HT1080 (cell line): ENCODE data around the gene DAB2IP. TPM values are rescaled to one million over a fixed set of nuclear protein-coding genes. Genes with fewer than 3 reads are reported as not detected.

Source experiments
- DNase-seq: peaks from one replicate; pipeline ENCODE4 v3.0.0-alpha.2; 2015; ENCODE audit warnings: low read depth
- total RNA-seq: library from RNA; depleted of rRNA; stranded (reverse); fragments of >200 nt; shearing (Covaris generic); gene quantifications from 2 replicates; pipeline ENCODE4 v1.2.3, GENCODE V29; 2014

DAB2IP gene
- total RNA-seq, 1 experiment from 2014 or later: 16.6 TPM

DNA sequence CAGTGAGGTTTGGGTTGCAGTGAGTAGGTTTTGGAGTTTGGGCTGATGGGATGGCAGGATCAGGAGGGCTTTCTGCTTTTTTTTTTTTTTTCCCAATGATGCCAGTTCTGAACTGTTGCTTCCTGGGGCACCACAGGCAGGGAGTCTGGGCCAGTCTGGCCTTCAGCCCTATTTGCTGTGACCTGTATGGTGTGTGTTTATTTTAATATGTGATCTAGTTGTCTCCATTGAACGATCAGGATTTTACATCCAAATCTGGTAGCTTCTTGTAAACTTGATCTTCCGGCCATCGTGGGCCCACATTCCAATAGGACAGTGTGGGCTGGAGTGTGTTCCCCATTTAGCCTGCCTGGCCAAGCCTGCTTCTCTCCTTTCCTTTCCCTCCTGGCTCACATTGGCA, 25.8 kb upstream of the DAB2IP start:
- DNase-seq: no peak

DNA sequence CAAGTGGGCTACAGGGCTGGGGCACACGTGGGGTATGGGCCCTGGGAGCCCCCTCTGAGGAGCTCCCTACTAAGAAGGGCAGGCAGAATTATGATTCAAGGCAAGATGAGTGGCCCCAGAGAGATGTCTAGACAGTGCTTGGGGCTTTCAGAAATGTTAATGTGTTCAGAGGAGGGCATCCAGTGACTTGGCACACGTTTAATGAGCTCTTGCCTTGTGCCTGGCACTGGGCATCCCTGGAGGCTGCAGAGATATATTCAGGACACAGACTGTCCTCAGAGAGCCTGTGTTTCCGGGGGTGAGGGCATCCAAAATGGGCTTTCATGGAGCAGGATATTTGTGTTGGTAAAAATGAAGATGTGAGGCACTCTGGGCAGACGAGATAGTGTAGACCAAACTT, 25.4 kb upstream of the DAB2IP start:
- DNase-seq: no peak

DNA sequence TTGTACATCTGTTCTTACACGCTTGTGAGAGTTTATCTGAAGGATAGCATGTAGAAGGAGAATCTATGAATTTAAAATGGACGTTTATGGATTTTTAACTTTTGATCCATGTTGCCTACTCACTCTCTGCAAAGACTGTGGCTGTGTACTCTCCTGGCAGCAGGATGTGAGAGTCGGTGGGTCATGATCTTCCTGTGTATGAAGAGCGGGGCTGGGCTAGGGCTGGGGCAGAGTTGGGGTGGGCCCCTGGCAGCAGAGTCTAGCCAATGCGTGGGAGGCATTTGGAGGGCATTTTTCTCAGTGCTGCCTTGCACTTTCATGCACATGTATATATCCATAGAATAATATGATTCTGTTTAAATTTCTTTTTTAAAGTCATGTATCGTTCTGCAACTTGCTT, 24.0 kb upstream of the DAB2IP start:
- DNase-seq: no peak

DNA sequence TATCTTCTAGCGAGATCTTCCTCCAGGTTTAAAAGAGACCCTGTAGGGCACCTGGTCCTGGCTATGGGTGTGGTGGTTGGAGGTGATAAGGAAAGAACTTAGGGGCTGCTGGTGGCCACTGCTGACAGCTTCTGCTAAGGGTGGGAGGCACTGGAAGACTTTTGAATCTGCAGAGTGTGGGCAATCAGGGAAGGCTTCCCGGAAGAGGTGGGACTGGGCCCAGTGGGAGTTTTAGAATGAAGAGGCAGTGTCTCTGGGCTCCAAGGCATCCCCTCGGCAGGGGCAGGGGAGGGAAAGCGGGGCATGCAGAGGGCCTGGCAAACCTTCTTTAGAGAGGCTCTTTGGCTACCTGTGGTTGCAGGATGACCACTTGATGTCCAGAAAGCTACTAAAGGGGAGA, 23.0 kb upstream of the DAB2IP start:
- no peak for DNase-seq

DNA sequence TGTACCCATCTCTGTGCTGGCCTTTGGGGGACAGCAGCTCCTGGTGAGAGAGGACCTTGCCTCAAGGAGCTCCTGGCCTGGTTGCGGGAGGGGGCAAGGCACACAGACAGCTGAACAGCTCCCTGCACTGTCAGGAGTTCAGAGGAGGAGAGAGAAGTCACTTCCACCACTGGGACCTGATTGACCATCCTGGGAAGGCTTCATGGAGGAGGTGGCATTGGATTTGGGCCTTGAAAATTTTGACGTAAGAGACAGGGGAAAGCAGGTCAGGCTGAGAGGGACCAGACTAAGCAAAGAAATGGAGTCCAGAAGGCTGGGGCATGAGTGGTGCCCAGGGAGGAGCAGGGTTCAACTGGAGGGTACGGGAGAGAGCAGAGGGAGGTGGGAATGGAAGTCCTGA, 20.3 kb upstream of the DAB2IP start:
- DNase-seq: no peak

DNA sequence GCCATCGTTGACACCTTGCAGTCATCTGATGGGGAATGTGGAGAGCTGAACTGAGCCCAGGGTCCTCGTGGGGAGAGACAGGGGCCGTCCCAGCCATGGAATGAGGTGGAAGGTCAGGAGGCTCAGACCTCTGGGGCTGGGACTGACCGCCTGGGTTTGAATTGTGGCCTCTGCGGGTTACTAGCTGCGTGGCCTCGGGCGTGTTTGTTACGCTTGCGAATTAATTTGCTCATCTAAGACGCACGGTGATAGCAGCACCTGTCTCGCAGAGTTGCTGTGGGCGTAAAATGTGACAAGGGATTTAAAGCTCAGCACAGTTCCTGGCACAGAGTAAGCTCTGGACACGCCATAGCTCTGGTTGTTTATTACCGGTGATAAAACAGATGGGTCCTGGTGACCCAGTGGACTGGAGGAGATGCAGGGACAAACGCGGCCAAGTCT, 19.4 kb upstream of the DAB2IP start:
- DNase-seq: no peak

DNA sequence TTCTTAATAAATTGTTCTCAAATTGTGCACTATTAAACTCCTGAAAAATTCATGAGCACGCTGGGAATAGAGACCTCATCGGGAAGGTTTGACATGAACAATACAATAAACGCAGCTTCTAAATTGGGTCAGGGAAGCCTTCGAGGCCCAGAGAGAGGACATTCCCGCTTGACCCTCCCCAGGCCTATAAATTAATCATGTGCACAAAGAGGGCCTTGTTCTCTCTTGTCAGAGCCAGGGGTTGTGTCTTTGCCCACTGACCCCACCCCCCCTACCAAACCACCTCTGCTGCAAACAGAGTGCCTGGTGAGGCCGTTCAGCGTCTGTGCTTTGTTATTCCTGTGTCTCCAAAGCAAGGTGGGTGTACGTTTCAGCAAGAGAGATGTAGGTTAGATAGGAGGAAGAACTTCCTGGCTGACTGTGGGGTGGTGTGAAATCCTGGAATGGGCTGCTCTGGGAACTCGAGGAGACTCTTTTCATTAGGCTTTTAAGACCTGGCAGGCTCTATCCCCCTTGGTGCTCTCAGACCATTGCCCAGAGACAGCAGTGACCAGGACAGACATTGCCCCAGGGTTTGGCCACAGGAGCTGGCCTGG, 18.2 kb upstream of the DAB2IP start:
- no peak for DNase-seq

DNA sequence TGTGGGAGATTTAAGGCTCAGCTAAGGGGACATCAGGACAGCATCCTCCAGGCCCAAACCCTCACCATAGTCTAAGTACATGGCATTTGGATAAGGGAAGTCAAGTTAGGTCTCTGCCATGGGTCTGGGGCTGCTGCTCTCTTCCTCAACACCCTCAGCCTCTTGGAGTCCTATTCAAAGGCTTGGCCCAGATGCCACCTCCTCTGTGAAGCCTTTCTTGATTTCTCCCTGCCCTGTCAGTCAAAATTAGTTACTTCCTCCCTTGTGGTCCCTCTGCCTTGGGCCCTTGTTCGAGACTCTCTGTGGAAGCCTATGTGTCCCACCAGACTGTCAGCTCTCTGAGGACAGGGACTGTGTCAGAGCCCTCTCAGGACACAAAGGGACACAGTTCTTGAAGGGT, 17.7 kb upstream of the DAB2IP start:
- DNase-seq: no peak

DNA sequence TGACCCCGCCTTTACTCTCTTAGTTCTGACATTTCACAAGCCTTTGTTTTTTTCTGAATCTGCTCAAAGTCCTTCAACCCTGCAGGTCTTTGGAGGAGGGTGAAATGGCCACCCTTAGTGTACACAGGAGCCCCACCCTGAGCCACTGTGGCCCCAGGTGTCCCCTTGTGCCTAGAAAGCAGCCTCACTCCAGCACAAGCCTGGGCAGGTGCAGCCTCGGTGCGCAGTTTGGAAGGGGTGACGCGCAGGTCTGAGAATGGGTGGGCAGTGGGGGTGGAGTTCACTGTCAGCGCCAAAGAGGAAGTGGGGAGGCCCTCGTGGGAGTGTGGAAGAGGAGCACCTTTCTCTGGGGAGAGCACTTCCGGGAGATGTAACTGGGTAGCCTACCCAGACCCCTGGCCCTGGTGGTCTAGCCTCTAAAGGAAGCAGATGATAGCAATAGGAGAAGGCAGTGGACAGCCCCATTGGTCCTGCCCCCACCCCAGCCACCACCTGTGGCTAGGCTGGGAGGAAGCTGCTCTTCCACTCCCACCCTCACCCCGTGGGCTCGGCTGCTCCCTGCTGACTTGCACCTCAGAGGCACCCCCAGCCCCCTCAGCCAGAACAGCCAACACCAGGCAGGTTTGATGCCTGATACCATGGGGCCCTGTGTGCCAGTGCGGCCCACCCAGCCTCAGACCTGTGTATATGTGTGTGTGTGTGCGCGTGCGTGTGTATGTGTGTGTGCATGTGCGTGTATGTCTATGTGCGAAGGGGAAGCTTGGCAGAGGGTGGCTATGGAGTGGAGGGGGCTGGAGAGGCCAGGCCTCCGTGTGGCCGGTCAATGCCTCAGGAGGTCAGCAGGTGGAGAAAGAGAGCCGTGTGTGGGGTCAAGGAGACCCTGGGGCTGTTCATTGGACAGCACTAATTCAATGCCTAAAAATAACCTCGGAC, 16.8 kb upstream of the DAB2IP start:
- DNase-seq: peak; percentile 48

DNA sequence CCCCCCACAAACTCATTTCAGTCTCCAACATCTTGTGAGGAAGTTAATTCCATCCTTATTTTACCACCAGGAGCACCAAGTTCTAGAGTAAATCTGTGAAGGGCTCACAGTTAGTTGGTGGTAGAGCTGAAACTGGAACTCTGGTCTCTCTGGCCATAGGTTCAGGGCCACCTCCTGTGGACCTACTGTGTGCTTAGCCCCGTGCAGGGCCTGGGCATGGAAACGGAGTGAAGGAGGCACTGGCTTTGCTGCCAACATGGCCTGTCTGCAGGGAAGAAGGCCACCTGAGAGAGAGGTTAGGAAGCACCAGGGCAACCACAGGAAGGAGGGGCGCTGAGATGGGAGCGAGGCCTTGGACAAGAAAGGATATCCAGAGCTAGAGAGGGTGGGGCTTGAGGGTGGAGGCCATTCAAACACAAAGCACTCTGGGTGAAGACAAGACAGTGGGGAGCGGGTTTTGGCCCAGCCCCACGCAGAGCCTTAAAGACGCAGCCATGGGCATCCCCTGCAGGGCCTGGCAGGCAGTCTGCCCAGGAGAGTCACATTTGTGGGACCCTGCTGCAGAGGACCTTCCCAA, 16.0 kb upstream of the DAB2IP start:
- DNase-seq: no peak

DNA sequence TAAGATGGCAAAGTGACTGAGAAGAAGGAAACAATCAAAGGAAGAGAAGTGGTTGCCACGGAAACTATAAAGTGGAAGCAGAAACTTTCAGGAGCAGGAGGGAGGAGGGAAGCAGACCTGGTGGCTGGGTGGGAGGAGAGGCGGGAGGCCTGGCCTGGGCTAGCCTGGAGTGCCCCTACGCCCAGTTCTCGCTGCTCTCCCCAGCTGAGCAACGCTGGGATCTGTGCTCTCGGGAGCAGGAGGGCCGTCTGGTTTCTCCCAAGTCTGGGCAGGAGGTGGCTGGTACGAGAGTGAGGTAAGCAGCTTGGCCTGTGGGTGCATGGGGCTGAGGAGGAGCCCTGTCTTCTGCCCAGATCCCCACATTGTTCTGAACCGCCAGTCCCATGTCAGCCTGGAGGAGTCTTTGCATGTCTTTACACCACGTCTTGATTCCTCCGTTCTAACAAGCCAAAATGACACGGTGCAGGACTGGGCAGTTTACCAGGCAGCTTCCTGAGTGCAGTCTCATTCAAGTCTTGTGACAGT, 15.0 kb upstream of the DAB2IP start:
- DNase-seq: no peak

DNA sequence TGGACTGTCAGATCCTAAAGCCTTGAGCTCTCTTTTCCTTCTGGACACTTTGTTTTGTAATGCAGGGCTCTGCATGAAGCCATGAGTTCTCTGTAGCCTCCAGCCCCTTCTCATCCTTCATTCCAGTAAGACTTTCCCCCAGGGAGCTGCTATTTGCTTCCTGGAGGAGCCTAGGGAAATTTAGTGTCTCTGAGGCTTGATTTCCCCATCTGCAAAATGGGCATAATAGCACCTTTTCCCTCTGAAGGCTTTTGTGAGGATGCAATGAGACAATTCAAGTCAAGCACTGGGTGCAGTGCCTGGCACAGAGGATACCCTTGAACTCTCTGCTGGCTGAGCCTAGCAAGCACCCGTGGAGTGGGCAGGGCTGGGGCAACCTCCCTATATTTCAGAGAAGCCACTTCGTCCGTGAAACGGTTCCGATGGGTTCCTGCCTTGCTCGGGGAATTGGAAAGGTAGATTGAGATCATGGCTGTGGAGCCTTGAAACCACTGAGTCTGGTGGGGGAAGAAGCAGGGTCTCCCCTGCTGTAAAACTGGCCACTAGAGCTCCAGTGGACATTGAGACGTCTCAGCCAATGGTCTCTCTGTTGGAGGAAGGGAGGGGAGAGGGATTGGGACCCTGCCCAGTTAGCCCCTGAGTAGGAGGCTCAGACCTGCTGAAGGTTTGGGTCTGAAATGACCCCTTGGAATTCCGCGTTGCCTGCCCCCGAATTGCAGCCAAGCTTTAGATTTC, 14.3 kb upstream of the DAB2IP start:
- no peak for DNase-seq

DNA sequence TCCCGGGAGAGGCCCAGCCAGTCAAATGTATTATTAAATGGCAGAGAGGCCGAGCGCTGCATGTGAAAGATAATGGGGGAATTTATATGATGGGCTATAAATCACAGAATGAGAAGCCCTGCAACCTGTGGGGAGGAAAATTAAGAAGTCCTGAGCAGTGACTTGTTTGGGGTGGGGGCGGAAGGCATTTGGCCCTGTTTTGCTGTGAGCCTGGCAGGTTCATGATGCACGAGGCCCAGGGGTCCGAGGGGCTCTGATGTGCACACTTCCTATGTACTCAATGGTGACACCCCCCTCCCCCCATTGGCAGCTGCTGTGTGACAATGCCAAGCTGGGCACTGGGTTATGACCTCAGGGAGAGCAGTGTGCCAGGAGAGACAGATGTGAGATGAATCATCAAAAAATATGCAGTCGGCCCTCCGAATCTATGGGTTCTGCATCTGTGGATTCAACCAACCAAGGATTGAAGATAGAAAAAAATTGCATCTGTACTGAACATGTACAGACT, 13.7 kb upstream of the DAB2IP start:
- peak; percentile 59 for DNase-seq

DNA sequence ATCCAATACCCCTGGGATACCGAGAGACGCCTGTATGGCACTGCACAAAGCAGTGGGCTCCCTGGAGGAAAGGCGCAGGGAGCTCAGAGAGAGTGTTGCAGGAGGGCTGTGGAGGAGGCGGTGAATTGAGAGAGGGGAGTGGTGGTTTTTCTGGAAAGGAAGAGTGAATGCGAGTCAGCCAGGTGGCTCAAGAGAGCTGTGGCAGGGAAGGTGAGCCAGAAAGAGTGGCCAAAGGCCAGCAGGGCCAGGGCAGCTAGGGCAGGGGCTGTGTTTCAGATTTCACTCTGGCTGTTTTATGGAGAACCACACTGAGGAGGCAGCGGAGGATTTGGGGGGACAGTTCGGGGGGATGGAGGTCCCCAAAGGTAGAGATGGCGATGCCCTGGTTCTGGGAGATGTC, 13.0 kb upstream of the DAB2IP start:
- no peak for DNase-seq

DNA sequence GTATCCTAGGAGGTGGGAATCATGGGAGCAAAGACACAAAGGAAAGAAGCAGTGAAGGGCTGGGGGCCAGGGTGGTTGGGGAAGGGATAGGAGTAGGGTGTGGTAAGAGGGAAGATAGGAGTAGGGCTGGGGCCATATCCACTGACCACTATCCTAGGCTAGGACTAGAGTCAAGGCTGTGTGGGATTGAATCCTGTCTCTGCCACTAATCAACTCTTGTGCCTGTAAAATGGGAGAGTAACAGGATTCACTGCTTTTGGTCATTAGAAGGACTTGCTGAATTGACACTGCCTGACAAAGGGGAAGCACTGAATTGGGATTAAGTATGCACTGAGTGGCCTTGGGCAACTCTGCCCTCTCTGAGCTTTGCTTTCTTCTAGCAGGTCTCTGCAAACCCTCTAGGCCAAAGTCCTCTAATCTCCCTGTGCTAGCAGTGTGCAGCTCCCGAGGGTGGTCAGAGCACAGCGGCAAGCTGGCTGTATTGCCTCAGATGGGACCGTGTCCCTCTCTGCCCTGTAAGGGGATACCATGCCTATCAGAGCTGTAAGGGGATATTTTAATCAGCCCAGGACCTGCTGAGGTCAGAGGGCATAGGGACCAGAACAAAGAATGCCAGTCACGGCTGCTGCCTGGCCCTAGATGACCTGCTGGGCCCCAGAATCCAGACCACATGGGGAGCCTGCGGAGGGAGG, 12.4 kb upstream of the DAB2IP start:
- DNase-seq: no peak

DNA sequence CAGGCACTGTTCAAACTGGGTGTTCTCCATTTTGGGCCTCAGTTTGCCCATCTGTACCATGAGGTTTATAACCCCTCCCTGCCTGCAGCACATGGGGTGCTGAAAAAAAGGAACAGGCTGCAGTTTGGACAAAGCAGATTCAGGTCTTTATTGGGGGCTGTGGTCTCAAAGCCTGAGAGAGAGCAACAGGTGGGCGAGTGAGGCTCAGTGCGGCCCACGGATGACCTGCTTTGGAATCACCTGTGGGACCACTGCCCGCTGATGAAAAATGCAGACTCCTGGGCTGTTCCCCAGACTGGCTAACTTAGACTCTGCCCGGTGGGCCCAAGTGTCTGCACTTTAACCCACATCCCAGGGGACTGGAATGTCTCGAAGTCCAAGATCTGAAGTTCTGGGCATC, 11.8 kb upstream of the DAB2IP start:
- DNase-seq: no peak

DNA sequence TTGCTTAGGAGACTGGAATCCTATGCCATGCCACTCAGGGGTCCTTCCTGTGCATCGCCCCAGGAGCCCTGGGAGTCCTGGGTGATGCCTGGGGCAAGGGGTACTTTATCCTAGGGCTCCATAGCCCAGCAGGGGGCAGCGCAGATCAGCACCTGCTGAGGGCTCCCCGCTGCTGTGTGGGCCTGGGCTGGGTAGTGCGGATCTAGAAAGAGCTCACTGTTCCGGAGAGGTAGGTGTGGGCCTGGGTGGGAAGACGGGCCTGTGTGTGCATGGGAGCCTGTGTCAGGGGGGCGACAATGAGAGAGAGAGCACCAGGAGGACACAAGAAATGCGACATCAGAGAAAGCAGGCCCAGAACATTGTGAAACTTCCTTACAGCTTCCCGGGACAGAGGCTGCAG, 11.4 kb upstream of the DAB2IP start:
- no peak for DNase-seq

DNA sequence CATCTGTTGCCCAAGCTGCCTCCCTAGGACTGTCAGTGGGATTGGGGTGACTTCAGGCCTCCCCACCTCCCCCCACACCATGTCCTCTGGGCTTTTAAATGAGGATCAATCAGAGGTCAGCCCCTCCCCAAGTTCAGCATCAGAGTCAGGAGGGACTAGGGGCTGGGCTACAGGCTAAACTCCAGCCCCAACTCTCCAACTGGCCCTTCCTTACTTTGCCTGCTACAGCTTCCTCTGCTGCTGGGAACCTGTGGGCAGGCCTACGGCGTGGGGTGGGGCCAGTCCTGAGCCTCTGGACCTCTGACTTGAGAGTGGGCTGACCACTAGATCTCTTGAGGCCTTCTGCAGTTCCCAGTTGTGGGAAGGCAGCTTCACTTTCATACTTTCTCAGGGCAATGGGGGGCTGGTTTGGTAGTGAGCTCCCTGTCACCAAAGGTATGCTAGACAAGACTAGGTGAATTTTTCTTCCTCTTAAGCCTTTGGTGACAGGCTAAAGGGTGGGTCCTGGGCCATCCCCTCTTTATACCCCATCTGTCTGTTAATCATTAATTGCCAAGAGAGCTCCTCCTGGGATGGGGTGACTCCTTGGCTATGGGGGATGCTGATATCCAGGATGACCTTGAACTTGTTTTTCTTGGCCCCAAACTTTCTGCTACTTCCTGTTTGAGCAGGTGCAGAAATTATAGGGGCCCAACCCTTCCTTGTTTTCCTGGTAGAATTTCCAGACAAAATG, 10.8 kb upstream of the DAB2IP start:
- DNase-seq: no peak

DNA sequence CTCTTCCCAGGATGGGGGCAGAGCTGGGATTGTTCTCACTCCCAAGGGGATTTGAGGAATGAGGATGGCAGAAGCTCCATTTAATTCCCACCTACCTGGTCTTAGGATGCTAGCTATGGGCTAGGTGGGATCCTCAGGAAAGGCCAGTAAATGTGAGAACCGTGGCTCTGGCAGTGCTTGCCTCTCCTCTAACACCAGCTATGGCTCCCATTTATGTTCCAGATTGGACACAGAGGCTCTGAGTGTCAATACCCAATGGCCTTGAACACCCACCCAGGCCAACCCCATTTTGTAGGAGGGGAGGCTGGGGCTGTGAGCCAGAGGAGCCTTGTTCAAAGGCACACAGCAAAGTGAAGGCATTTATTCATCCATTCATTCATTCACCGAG, 10.2 kb upstream of the DAB2IP start:
- DNase-seq: no peak

DNA sequence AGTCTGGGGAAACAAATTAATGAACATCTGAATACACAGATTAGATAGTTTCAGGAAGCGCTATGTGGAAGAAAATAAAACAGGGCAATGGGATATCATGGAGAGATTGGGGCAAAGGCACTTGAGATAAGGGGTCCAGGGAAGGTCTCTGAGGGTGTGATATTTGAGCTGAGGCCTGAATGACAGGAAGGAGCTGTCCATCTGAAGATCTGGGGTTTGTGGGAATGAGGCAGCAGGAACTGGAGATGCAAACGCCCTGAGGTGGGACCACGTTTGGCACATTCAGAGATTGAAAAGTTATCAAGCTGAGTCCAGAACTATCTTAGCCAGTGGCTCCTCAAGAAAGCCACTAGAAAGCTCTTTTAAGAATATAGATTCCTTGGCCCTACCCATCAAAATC, 8.7 kb upstream of the DAB2IP start:
- DNase-seq: no peak
